Gastroesophageal sphincter (tissue), 3 donors: ENCODE measurements around the gene CCDC7.

ENCODE experiments used
- POLR2AphosphoS5 ChIP-seq: sonication (generic); formaldehyde crosslinking; IDR thresholded peaks from one replicate; pipeline ENCODE4 v1.6.1; 2017; ENCODE audit warnings: antibody characterized with exemption
- TF ChIP-seq, protein P1 (sequence below), 4 experiments: fragments of 200-600 bp in 2 of 4; fragments of 450-650 bp in 2 of 4; sonication (generic) in 1 of 4; IDR thresholded peaks; one replicate each; pipeline ENCODE4 v1.5.1; 2017 to 2019; ENCODE audit warnings: antibody characterized with exemption in 4 of 4, mild to moderate bottlenecking in 2 of 4, moderate library complexity in 2 of 4

DNA sequence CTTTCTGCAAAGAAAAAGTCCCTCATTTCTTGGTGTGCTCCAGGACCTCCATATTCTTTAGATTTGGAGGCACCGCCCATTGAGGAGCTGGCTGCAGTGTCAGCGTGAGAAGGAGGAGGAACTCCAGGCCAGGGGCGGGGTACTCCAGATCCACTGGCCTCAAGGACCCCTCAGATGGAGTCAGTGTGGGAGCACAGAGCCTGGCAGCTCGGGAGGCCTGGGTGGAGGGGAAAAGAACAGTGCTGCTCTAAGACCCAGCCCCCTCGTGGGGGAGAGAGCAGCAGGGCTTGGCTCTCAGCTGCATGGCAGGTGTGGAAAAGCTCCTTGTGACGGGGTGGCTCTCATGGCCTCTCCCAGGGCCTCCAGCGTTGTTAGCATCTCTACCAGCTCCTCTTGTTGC, 441.5 kb downstream of the CCDC7 start:
- TF ChIP-seq, protein P1, sequence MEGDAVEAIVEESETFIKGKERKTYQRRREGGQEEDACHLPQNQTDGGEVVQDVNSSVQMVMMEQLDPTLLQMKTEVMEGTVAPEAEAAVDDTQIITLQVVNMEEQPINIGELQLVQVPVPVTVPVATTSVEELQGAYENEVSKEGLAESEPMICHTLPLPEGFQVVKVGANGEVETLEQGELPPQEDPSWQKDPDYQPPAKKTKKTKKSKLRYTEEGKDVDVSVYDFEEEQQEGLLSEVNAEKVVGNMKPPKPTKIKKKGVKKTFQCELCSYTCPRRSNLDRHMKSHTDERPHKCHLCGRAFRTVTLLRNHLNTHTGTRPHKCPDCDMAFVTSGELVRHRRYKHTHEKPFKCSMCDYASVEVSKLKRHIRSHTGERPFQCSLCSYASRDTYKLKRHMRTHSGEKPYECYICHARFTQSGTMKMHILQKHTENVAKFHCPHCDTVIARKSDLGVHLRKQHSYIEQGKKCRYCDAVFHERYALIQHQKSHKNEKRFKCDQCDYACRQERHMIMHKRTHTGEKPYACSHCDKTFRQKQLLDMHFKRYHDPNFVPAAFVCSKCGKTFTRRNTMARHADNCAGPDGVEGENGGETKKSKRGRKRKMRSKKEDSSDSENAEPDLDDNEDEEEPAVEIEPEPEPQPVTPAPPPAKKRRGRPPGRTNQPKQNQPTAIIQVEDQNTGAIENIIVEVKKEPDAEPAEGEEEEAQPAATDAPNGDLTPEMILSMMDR (IDR thresholded peaks at IDR 0.05) = no peak
- no peak for TF ChIP-seq POLR2AphosphoS5
